ENCODE data around the gene GIT1.

The GIT1 gene

GRCh38 chr17:29557085-29557738, 32.2 kb downstream of the GIT1 start:
- no peak overlapping the region for H3K4me3 Mint-ChIP-seq
- H3K4me1 Mint-ChIP-seq = peaks cover 33% of the 10 kb centered on the region
- H3K9me3 Mint-ChIP-seq = no peaks in the 10 kb centered on the region
- DNase-seq (ENCODE audit: low spot score in 2 of 2) = no peak
- peak overlapping the region; percentile 46 for H3K27ac Mint-ChIP-seq
- H3K36me3 Mint-ChIP-seq = peaks cover 34% of the 10 kb centered on the region
- peak; percentile 54 for ATAC-seq

GRCh38 chr17:29555840-29556239, 33.6 kb downstream of the GIT1 start:
- Mint-ChIP-seq H3K9me3 (no peaks in the 10 kb centered on the region), H3K36me3 (peaks cover 20% of the 10 kb centered on the region), H3K4me3 (no peak overlapping the region), H3K27ac (no peak overlapping the region), H3K4me1 (peaks cover 26% of the 10 kb centered on the region)
- no peak for ATAC-seq
- DNase-seq (ENCODE audit: low spot score in 2 of 2) = no peak

GRCh38 chr17:29549177-29549923, 40.1 kb downstream of the GIT1 start:
- DNase-seq (ENCODE audit: low spot score in 2 of 2) (no peak), ATAC-seq (peak; percentile 94)
- no peak overlapping the region for H3K4me3 Mint-ChIP-seq
- H3K36me3 Mint-ChIP-seq = peaks cover 14% of the 10 kb centered on the region
- no peaks in the 10 kb centered on the region for H3K9me3 Mint-ChIP-seq
- H3K4me1 Mint-ChIP-seq = peaks cover 11% of the 10 kb centered on the region
- peak overlapping the region; percentile 50 for H3K27ac Mint-ChIP-seq

GRCh38 chr17:29546830-29547229, 42.6 kb downstream of the GIT1 start:
- Mint-ChIP-seq H3K36me3 (peaks cover 39% of the 10 kb centered on the region), H3K27ac (no peak overlapping the region), H3K4me3 (no peak overlapping the region), H3K9me3 (no peaks in the 10 kb centered on the region), H3K4me1 (peaks cover 11% of the 10 kb centered on the region)
- no peak for ATAC-seq
- no peak for DNase-seq (ENCODE audit: low spot score in 2 of 2)

- H3K4me1 Mint-ChIP-seq = peaks cover 11% of the 10 kb centered on the region
- peak overlapping the region; percentile 52 for H3K27ac Mint-ChIP-seq
- H3K4me3 Mint-ChIP-seq = no peak overlapping the region
- ATAC-seq = no peak
- peaks cover 46% of the 10 kb centered on the region for H3K36me3 Mint-ChIP-seq
- DNase-seq (ENCODE audit: low spot score in 2 of 2) = no peak
- H3K9me3 Mint-ChIP-seq = no peaks in the 10 kb centered on the region
Measured at GRCh38 chr17:29546085-29546484, 43.4 kb downstream of the GIT1 start.

GRCh38 chr17:29544066-29544465, 45.4 kb downstream of the GIT1 start:
- no peak for ATAC-seq
- no peak for DNase-seq (ENCODE audit: low spot score in 2 of 2)
- Mint-ChIP-seq H3K27ac (peak overlapping the region; percentile 52), H3K9me3 (no peaks in the 10 kb centered on the region), H3K4me3 (no peak overlapping the region), H3K4me1 (peaks cover 3% of the 10 kb centered on the region), H3K36me3 (peaks cover 67% of the 10 kb centered on the region)

- peak overlapping the region; percentile 56 for H3K27ac Mint-ChIP-seq
- ATAC-seq = no peak
- no peak overlapping the region for H3K4me3 Mint-ChIP-seq
- no peaks in the 10 kb centered on the region for H3K4me1 Mint-ChIP-seq
- DNase-seq (ENCODE audit: low spot score in 2 of 2) = no peak
- H3K36me3 Mint-ChIP-seq = peaks cover 90% of the 10 kb centered on the region
- H3K9me3 Mint-ChIP-seq = no peaks in the 10 kb centered on the region
Measured at GRCh38 chr17:29533976-29534375, 55.5 kb downstream of the GIT1 start.

GRCh38 chr17:29526322-29526721, 63.1 kb downstream of the GIT1 start:
- H3K36me3 Mint-ChIP-seq = peaks cover 86% of the 10 kb centered on the region

GRCh38 chr17:29524692-29525091, 64.8 kb downstream of the GIT1 start:
- Mint-ChIP-seq H3K36me3 (peaks cover 86% of the 10 kb centered on the region), H3K4me3 (no peak overlapping the region), H3K9me3 (no peaks in the 10 kb centered on the region), H3K27ac (peak overlapping the region; percentile 43), H3K4me1 (no peaks in the 10 kb centered on the region)
- DNase-seq (ENCODE audit: low spot score in 2 of 2) (no peak), ATAC-seq (no peak)

More at GRCh38 chr17:29526322-29526721, 63.1 kb downstream of the GIT1 start:
- H3K27ac Mint-ChIP-seq = no peak overlapping the region
- H3K4me1 Mint-ChIP-seq = no peaks in the 10 kb centered on the region
- H3K9me3 Mint-ChIP-seq = no peaks in the 10 kb centered on the region
- no peak overlapping the region for H3K4me3 Mint-ChIP-seq
- no peak for DNase-seq (ENCODE audit: low spot score in 2 of 2)
- ATAC-seq = no peak
